GM11168 (cell line): ENCODE results near the gene AGO3.
"Not testable (repeated sequence)": the region's sequence is repeated elsewhere in the genome, so short reads cannot be mapped to it uniquely, and the experiment has no call there.

Experiments
- in situ Hi-C: fragments of 300-500 bp; cut with MboI; formaldehyde crosslinking; loops from one replicate; pipeline ENCODE4 v1.12.0; 2022; ENCODE audit warnings: low sequenced_read_pairs; ENCODE audit not compliant: unreplicated experiment

AGO3 gene

GRCh38 chr1:35923791-35924221, 7.1 kb upstream of the AGO3 start:
- in situ Hi-C loops = no loop called here

- in situ Hi-C loops = no loop called here
These were observed 6.1 kb upstream of the AGO3 start for GRCh38 chr1:35924838-35925237.

GRCh38 chr1:35925741-35926140, 5.2 kb upstream of the AGO3 start:
- in situ Hi-C loops = no loop called here

- in situ Hi-C loops = no loop called here
These were observed 3.4 kb upstream of the AGO3 start for GRCh38 chr1:35927472-35927871.

- in situ Hi-C loops = no loop called here
These were observed 944 bp upstream of the AGO3 start for GRCh38 chr1:35929730-35930592.

GRCh38 chr1:35931446-35932157, 697 bp downstream of the AGO3 start:
- in situ Hi-C loops = no loop called here

- in situ Hi-C loops = no loop called here
These were observed 1.3 kb downstream of the AGO3 start for GRCh38 chr1:35932158-35932636.

- in situ Hi-C loops = no loop called here
These were observed 2.0 kb downstream of the AGO3 start for GRCh38 chr1:35932941-35933340.

- in situ Hi-C loops = no loop called here
These were observed 4.8 kb downstream of the AGO3 start for GRCh38 chr1:35935442-35936388.

GRCh38 chr1:35936838-35937237, 5.9 kb downstream of the AGO3 start:
- in situ Hi-C loops = no loop called here

- in situ Hi-C loops = no loop called here
These were observed 8.6 kb downstream of the AGO3 start for GRCh38 chr1:35939484-35939883.

GRCh38 chr1:35945327-35945726, 14.4 kb downstream of the AGO3 start:
- in situ Hi-C loops = loop anchor here (10.0 kb wide), 1 partner anchor 79 kb away; no protein-coding TSS in a partner anchor

GRCh38 chr1:35947547-35947946, 16.6 kb downstream of the AGO3 start:
- in situ Hi-C loops = loop anchor here (10.0 kb wide), 1 partner anchor 77 kb away; no protein-coding TSS in a partner anchor

- in situ Hi-C loops = no loop called here
These were observed 27.7 kb downstream of the AGO3 start for GRCh38 chr1:35958558-35958957.

- in situ Hi-C loops = no loop called here
These were observed 28.4 kb downstream of the AGO3 start for GRCh38 chr1:35959304-35959703.

- in situ Hi-C loops = no loop called here
These were observed 32.0 kb downstream of the AGO3 start for GRCh38 chr1:35962952-35963351.

GRCh38 chr1:35964277-35964676, 33.4 kb downstream of the AGO3 start:
- in situ Hi-C loops = not testable (repeated sequence)

GRCh38 chr1:35968396-35968795, 37.5 kb downstream of the AGO3 start:
- in situ Hi-C loops = no loop called here

- in situ Hi-C loops = no loop called here
These were observed 40.7 kb downstream of the AGO3 start for GRCh38 chr1:35971601-35972000.

GRCh38 chr1:35972631-35973030, 41.7 kb downstream of the AGO3 start:
- in situ Hi-C loops = not testable (repeated sequence)
